ENCODE measurements around the gene AP5M1. TPM values are rescaled to one million over a fixed set of nuclear protein-coding genes. Genes with fewer than 3 reads are reported as not detected.

AP5M1 gene
- polyA plus RNA-seq, 1 donor: 51.2 TPM

- WGBS (ENCODE audit: insufficient coverage, low lambda C conversion rate): 100% methylated on average over 1 of the region's 2 CpGs
Measured at GRCh38 chr14:57287745-57288144, 19.0 kb downstream of the AP5M1 start.

GRCh38 chr14:57290751-57291150, 22.0 kb downstream of the AP5M1 start:
- Histone ChIP-seq H3K9me3 (ENCODE audit: control insufficient read depth, low read depth, low read length) (no peaks in the 10 kb centered on the region), H3K4me1 (ENCODE audit: control insufficient read depth, insufficient read depth, low read length) (peaks cover 9% of the 10 kb centered on the region), H3K4me3 (ENCODE audit: low read length) (no peak overlapping the region), H3K27me3 (ENCODE audit: control insufficient read depth, insufficient read depth, low read length) (no peaks in the 10 kb centered on the region), H3K27ac (ENCODE audit: low read length) (peak overlapping the region; percentile 56), H3K36me3 (ENCODE audit: control insufficient read depth, insufficient read depth, low read length) (peaks cover 11% of the 10 kb centered on the region)
- WGBS (ENCODE audit: insufficient coverage, low lambda C conversion rate): no CpG with 5 or more reads among the region's 5 CpGs
- peak; percentile 66 to 87 for DNase-seq

More at GRCh38 chr14:57287745-57288144, 19.0 kb downstream of the AP5M1 start:
- Histone ChIP-seq H3K4me3 (ENCODE audit: low read length) (no peak overlapping the region), H3K27me3 (ENCODE audit: control insufficient read depth, insufficient read depth, low read length) (no peaks in the 10 kb centered on the region), H3K9me3 (ENCODE audit: control insufficient read depth, low read depth, low read length) (no peaks in the 10 kb centered on the region), H3K4me1 (ENCODE audit: control insufficient read depth, insufficient read depth, low read length) (peaks cover 9% of the 10 kb centered on the region), H3K27ac (ENCODE audit: low read length) (no peak overlapping the region), H3K36me3 (ENCODE audit: control insufficient read depth, insufficient read depth, low read length) (peaks cover 35% of the 10 kb centered on the region)
- no peak for DNase-seq

- no peak for DNase-seq
- WGBS (ENCODE audit: insufficient coverage, low lambda C conversion rate): 85% methylated on average over 2 of the region's 6 CpGs
Measured at GRCh38 chr14:57291692-57292647, 23.2 kb downstream of the AP5M1 start.

DNA sequence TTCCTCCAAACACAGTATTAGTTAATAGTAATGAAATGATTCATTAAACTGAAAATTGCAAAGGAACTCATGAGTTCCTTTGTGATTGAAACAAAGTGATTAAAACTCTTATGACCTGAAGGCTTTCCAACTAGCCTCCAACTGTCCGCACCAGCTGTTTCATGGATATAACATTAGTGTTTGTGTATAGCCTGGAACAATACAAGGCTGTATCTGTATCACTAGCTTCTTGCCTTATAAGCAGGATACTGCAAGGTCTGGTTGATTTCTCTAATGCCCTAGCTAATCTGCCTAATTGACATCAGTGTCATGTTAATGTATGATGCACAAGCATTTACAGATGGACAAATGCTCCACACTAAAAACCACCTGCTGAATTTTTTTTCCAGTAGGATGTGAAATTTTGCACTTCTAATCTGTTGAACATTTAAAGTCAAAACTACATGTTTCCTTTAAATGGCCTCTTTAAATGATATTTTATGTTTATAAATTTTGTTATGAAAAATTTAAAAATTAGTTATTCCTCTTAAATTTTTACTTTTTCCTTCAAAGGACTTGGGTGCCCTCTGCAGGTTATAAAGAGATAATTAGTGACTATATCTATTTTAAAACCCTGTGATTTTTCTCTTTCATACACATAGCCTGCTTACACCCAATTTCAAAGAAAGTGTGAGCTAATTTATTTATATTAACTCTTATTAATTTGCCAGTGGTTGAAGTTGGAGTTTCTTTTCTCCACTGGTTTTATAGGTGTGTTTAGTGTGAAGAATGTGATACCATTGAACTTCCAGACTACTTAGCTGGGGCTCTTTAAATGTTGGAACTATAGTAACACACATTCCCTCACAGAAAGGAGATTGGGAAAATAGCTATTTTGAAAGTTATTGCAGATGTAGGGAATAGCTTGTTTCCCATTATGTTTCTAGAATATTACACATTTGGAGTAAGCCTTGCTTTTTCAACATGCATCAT, 25.4 kb downstream of the AP5M1 start:
- peaks cover 9% of the 10 kb centered on the region for H3K4me1 ChIP-seq (ENCODE audit: control insufficient read depth, insufficient read depth, low read length)
- peak in 1 of 2 donors; percentile 9 for DNase-seq
- no peaks in the 10 kb centered on the region for H3K9me3 ChIP-seq (ENCODE audit: control insufficient read depth, low read depth, low read length)
- H3K36me3 ChIP-seq (ENCODE audit: control insufficient read depth, insufficient read depth, low read length): no peaks in the 10 kb centered on the region
- H3K27me3 ChIP-seq (ENCODE audit: control insufficient read depth, insufficient read depth, low read length): no peaks in the 10 kb centered on the region
- no CpG with 5 or more reads among the region's 1 CpG for WGBS (ENCODE audit: insufficient coverage, low lambda C conversion rate)
- no peak overlapping the region for H3K27ac ChIP-seq (ENCODE audit: low read length)
- no peak overlapping the region for H3K4me3 ChIP-seq (ENCODE audit: low read length)

More at GRCh38 chr14:57291692-57292647, 23.2 kb downstream of the AP5M1 start:
- H3K36me3 ChIP-seq (ENCODE audit: control insufficient read depth, insufficient read depth, low read length): peaks cover 5% of the 10 kb centered on the region
- H3K4me3 ChIP-seq (ENCODE audit: low read length): no peak overlapping the region
- H3K9me3 ChIP-seq (ENCODE audit: control insufficient read depth, low read depth, low read length): no peaks in the 10 kb centered on the region
- peaks cover 9% of the 10 kb centered on the region for H3K4me1 ChIP-seq (ENCODE audit: control insufficient read depth, insufficient read depth, low read length)
- no peak overlapping the region for H3K27ac ChIP-seq (ENCODE audit: low read length)
- no peaks in the 10 kb centered on the region for H3K27me3 ChIP-seq (ENCODE audit: control insufficient read depth, insufficient read depth, low read length)

DNA sequence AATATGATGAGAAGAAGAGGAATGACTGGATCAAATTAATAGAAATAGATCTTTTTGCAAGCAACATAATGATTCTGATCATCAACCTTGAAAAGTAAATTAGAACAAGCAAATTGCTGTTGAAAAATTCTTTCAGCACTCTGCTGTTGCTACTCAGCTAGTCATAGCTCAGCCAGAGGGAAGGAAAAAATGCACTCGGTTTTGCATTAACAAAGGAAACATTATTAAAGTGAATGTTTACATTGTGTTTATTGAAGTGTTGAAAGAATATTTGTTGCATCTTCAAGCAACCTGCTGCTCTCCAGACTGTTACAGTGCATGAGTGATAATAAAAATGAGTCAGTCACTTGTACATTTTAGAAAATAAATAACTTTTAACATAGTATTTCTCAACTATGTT, 26.5 kb downstream of the AP5M1 start:
- no peaks in the 10 kb centered on the region for H3K9me3 ChIP-seq (ENCODE audit: control insufficient read depth, low read depth, low read length)
- no peak for DNase-seq
- no CpG with 5 or more reads among the region's 1 CpG for WGBS (ENCODE audit: insufficient coverage, low lambda C conversion rate)
- no peak overlapping the region for H3K4me3 ChIP-seq (ENCODE audit: low read length)
- peaks cover 3% of the 10 kb centered on the region for H3K4me1 ChIP-seq (ENCODE audit: control insufficient read depth, insufficient read depth, low read length)
- H3K36me3 ChIP-seq (ENCODE audit: control insufficient read depth, insufficient read depth, low read length): no peaks in the 10 kb centered on the region
- H3K27ac ChIP-seq (ENCODE audit: low read length): no peak overlapping the region
- no peaks in the 10 kb centered on the region for H3K27me3 ChIP-seq (ENCODE audit: control insufficient read depth, insufficient read depth, low read length)

- no peak for DNase-seq
- H3K27ac ChIP-seq (ENCODE audit: low read length): no peak overlapping the region
- 90% methylated on average over 2 of the region's 4 CpGs for WGBS (ENCODE audit: insufficient coverage, low lambda C conversion rate)
- H3K4me1 ChIP-seq (ENCODE audit: control insufficient read depth, insufficient read depth, low read length): no peaks in the 10 kb centered on the region
- no peaks in the 10 kb centered on the region for H3K27me3 ChIP-seq (ENCODE audit: control insufficient read depth, insufficient read depth, low read length)
- H3K9me3 ChIP-seq (ENCODE audit: control insufficient read depth, low read depth, low read length): no peaks in the 10 kb centered on the region
- H3K4me3 ChIP-seq (ENCODE audit: low read length): no peak overlapping the region
- no peaks in the 10 kb centered on the region for H3K36me3 ChIP-seq (ENCODE audit: control insufficient read depth, insufficient read depth, low read length)
Measured at GRCh38 chr14:57297852-57298251, 29.1 kb downstream of the AP5M1 start.

DNA sequence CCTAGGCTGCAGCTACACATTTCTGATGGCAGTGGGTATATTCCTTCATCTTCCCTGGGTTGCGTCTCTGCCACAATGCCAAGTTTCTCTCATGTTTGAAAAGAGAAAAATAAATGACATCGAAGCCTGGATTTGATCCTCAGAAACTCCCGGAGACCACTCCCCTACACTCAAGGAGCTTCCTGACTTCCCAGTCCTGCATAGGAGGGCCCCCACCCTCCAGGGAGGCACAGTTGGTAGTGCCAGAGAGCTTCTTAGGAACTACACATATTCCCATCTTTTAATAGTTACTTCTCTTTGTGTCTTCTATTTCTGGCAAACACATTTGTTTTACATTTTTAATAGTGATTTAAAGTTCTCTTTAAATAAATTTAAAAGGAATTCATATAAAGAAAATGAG, 30.7 kb downstream of the AP5M1 start:
- Histone ChIP-seq H3K27ac (ENCODE audit: low read length) (no peak overlapping the region), H3K4me3 (ENCODE audit: low read length) (no peak overlapping the region), H3K36me3 (ENCODE audit: control insufficient read depth, insufficient read depth, low read length) (no peaks in the 10 kb centered on the region), H3K4me1 (ENCODE audit: control insufficient read depth, insufficient read depth, low read length) (no peaks in the 10 kb centered on the region), H3K9me3 (ENCODE audit: control insufficient read depth, low read depth, low read length) (no peaks in the 10 kb centered on the region), H3K27me3 (ENCODE audit: control insufficient read depth, insufficient read depth, low read length) (peaks cover 3% of the 10 kb centered on the region)
- 100% methylated on average over 1 of the region's 3 CpGs for WGBS (ENCODE audit: insufficient coverage, low lambda C conversion rate)
- DNase-seq: no peak

- peaks cover 3% of the 10 kb centered on the region for H3K27me3 ChIP-seq (ENCODE audit: control insufficient read depth, insufficient read depth, low read length)
- no peaks in the 10 kb centered on the region for H3K36me3 ChIP-seq (ENCODE audit: control insufficient read depth, insufficient read depth, low read length)
- H3K4me3 ChIP-seq (ENCODE audit: low read length): no peak overlapping the region
- WGBS (ENCODE audit: insufficient coverage, low lambda C conversion rate): 83% methylated on average over 2 of the region's 5 CpGs
- H3K27ac ChIP-seq (ENCODE audit: low read length): no peak overlapping the region
- H3K9me3 ChIP-seq (ENCODE audit: control insufficient read depth, low read depth, low read length): no peaks in the 10 kb centered on the region
- DNase-seq: no peak
- no peaks in the 10 kb centered on the region for H3K4me1 ChIP-seq (ENCODE audit: control insufficient read depth, insufficient read depth, low read length)
Measured at GRCh38 chr14:57302883-57303282, 34.1 kb downstream of the AP5M1 start.

- Histone ChIP-seq H3K36me3 (ENCODE audit: control insufficient read depth, insufficient read depth, low read length) (no peaks in the 10 kb centered on the region), H3K9me3 (ENCODE audit: control insufficient read depth, low read depth, low read length) (no peaks in the 10 kb centered on the region), H3K27ac (ENCODE audit: low read length) (no peak overlapping the region), H3K4me1 (ENCODE audit: control insufficient read depth, insufficient read depth, low read length) (no peaks in the 10 kb centered on the region), H3K27me3 (ENCODE audit: control insufficient read depth, insufficient read depth, low read length) (no peaks in the 10 kb centered on the region), H3K4me3 (ENCODE audit: low read length) (no peak overlapping the region)
- no peak for DNase-seq
- WGBS (ENCODE audit: insufficient coverage, low lambda C conversion rate): no CpG with 5 or more reads among the region's 7 CpGs
Measured at GRCh38 chr14:57314396-57315089, 45.8 kb downstream of the AP5M1 start.

All from large intestine (tissue), 3 donors.